ENCODE data around the gene MARCHF9.

Gene MARCHF9

GRCh38 chr12:57760347-57760982 lies 5.6 kb downstream of the MARCHF9 start:
- no peak for DNase-seq (ENCODE audit: low spot score)
- in situ Hi-C loops (cut with MboI; ENCODE audit: low sequenced_read_pairs, unreplicated experiment) = no loop called here
- TF ChIP-seq, protein P1, sequence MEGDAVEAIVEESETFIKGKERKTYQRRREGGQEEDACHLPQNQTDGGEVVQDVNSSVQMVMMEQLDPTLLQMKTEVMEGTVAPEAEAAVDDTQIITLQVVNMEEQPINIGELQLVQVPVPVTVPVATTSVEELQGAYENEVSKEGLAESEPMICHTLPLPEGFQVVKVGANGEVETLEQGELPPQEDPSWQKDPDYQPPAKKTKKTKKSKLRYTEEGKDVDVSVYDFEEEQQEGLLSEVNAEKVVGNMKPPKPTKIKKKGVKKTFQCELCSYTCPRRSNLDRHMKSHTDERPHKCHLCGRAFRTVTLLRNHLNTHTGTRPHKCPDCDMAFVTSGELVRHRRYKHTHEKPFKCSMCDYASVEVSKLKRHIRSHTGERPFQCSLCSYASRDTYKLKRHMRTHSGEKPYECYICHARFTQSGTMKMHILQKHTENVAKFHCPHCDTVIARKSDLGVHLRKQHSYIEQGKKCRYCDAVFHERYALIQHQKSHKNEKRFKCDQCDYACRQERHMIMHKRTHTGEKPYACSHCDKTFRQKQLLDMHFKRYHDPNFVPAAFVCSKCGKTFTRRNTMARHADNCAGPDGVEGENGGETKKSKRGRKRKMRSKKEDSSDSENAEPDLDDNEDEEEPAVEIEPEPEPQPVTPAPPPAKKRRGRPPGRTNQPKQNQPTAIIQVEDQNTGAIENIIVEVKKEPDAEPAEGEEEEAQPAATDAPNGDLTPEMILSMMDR (IDR thresholded peaks at IDR 0.05; ENCODE audit: borderline replicate concordance, control extremely low read depth, extremely low read depth, insufficient read depth, missing control alignments) = no peak

DNA sequence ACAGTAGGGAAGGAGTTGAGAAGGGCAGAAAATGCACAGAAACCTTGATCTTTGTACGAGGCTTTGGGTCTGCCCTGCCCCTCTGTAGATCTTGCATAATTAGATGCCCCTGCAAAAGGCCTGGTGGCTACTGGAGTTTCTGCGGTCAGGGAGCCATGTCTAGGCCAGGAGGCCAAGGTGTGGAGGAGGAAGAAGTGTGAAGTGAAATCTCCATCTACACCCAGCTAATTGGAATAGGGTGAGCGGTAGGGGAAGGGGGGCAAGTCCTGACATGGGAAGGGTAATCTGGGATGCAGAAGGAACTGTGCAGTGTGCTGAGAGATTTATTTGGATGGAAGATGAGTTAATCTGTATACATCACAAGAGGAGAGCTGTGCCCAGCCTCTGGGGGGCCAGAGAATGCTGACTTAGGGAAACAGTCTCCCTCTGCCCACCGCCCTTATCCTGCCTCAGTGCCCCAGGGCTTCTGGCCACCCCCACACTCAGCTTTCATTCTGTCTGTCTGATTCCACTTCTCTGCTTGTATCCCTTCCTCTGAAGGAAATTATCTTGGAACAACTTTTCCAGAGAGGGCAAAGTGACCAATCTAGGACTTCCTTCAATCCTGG lies 6.6 kb downstream of the MARCHF9 start:
- in situ Hi-C loops (cut with MboI; ENCODE audit: low sequenced_read_pairs, unreplicated experiment) = no loop called here
- TF ChIP-seq, protein P1 (IDR thresholded peaks at IDR 0.05; ENCODE audit: borderline replicate concordance, control extremely low read depth, extremely low read depth, insufficient read depth, missing control alignments) = no peak
- DNase-seq (ENCODE audit: low spot score) = no peak

DNA sequence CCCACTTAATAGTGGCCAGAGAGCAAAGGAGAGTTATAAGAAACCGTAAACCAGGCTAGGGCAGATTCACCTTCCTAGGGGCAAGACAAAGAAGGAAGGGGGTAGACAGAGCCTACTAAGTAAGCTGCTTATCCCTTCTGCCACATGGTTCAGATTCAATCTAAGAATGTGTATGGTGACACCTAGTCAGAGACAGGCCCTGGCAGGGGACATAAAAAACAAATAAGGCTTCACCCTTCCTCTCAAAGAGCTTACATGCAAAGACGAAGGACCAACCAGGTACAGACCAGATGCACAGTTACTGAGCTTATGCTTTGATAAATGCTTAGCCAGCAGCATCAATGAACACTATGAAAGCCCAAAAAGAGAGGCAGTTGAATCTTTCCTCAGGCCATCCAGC lies 7.6 kb downstream of the MARCHF9 start:
- DNase-seq (ENCODE audit: low spot score) = no peak
- in situ Hi-C loops (cut with MboI; ENCODE audit: low sequenced_read_pairs, unreplicated experiment) = no loop called here
- TF ChIP-seq, protein P1 (IDR thresholded peaks at IDR 0.05; ENCODE audit: borderline replicate concordance, control extremely low read depth, extremely low read depth, insufficient read depth, missing control alignments) = no peak

DNA sequence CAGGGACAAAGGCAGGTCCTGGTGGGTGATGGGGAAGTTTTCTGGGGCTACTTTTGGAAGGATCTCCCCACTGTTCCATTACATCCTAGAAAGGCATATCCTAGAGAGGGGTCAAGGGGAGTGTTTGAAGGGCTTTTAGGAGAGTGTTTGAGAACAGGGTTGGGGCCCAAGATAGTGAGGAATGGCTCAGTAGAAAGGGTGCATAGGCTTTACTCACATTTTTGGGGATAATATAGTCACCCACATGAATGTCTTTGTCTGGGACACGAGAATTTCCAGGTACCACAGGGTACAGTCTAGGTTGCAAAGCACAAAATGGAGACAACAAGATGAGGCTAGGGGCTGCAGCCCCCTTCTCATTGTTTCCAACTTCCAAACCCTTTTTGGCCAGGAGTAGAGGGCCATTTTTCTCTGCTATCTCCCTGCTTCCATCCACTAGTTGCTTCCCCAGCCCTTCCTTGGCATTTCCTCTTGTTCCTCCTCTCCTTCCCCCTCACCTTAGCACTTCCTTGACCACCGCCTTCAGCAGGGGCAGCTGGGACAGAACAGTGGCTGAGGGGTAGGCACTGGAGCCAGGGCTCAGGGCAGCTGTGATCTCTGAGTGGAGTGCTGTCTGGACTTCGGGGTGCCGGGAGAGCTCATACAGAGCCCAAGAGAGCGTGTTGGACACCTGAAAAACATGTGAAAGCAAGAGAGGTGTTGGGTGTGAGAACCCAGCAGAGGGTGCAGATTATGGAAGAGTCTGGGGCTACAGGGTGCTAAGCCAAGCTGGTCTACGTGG lies 9.2 kb downstream of the MARCHF9 start:
- DNase-seq (ENCODE audit: low spot score) = no peak
- TF ChIP-seq, protein P1 (IDR thresholded peaks at IDR 0.05; ENCODE audit: borderline replicate concordance, control extremely low read depth, extremely low read depth, insufficient read depth, missing control alignments) = no peak
- in situ Hi-C loops (cut with MboI; ENCODE audit: low sequenced_read_pairs, unreplicated experiment) = no loop called here

- TF ChIP-seq, protein P1 (IDR thresholded peaks at IDR 0.05; ENCODE audit: borderline replicate concordance, control extremely low read depth, extremely low read depth, insufficient read depth, missing control alignments) = no peak
- in situ Hi-C loops (cut with MboI; ENCODE audit: low sequenced_read_pairs, unreplicated experiment) = no loop called here
- no peak for DNase-seq (ENCODE audit: low spot score)
Measured at GRCh38 chr12:57764662-57765002, 9.7 kb downstream of the MARCHF9 start.

GRCh38 chr12:57765003-57765697 lies 10.2 kb downstream of the MARCHF9 start:
- in situ Hi-C loops (cut with MboI; ENCODE audit: low sequenced_read_pairs, unreplicated experiment) = no loop called here
- TF ChIP-seq, protein P1 (IDR thresholded peaks at IDR 0.05; ENCODE audit: borderline replicate concordance, control extremely low read depth, extremely low read depth, insufficient read depth, missing control alignments) = peak; percentile 53
- peak; percentile 72 for DNase-seq (ENCODE audit: low spot score)

Data from GM13976 (cell line).